Smooth muscle cell (in vitro differentiated cells): Measurements from ENCODE around the gene NFIX. TPM values are rescaled to one million over a fixed set of nuclear protein-coding genes. Genes with fewer than 3 reads are reported as not detected.

ENCODE experiments used
- DNase-seq: peaks from one replicate; lab custom pipeline; 2025; ENCODE audit not compliant: unreplicated experiment; lab: John Stamatoyannopoulos, UW
- H2AFZ ChIP-seq: fragments of 200-600 bp; sonication (generic); 2 replicates; pipeline ENCODE4 v1.6.0; 2016; ENCODE audit warnings: antibody characterized with exemption, low read depth, mild to moderate bottlenecking
- H3F3A ChIP-seq: fragments of 200-600 bp; sonication (generic); 2 replicates; pipeline ENCODE4 v1.6.0; 2017; ENCODE audit warnings: antibody characterized with exemption, low read depth
- H3K27ac ChIP-seq: fragments of 200-600 bp; sonication (generic); 2 replicates; pipeline ENCODE4 v1.5.1; 2016; ENCODE audit warnings: low read depth, mild to moderate bottlenecking
- H3K27me3 ChIP-seq: fragments of 200-600 bp; sonication (generic); 2 replicates; pipeline ENCODE4 v1.6.1; 2016; ENCODE audit warnings: low read depth, mild to moderate bottlenecking
- H3K36me3 ChIP-seq: fragments of 200-600 bp; sonication (generic); 2 replicates; pipeline ENCODE4 v1.5.1; 2016; ENCODE audit warnings: low read depth
- H3K4me1 ChIP-seq: fragments of 200-600 bp; sonication (generic); 2 replicates; pipeline ENCODE4 v1.5.1; 2016; ENCODE audit warnings: low read depth
- H3K4me2 ChIP-seq: fragments of 200-600 bp; sonication (generic); 2 replicates; pipeline ENCODE4 v1.6.0; 2016; ENCODE audit warnings: mild to moderate bottlenecking
- H3K4me3 ChIP-seq: fragments of 200-600 bp; sonication (generic); 2 replicates; pipeline ENCODE4 v1.5.1; 2016; ENCODE audit warnings: mild to moderate bottlenecking
- H3K79me2 ChIP-seq: fragments of 200-600 bp; sonication (generic); 2 replicates; pipeline ENCODE4 v1.6.0; 2016; ENCODE audit warnings: low read depth, mild to moderate bottlenecking
- H3K9ac ChIP-seq: fragments of 200-600 bp; sonication (generic); 2 replicates; pipeline ENCODE4 v1.6.0; 2016; ENCODE audit warnings: low read depth
- H3K9me3 ChIP-seq: fragments of 200-600 bp; sonication (generic); replicated peaks from 2 replicates; pipeline ENCODE4 v1.5.1; 2016; ENCODE audit warnings: low read depth
- H4K20me1 ChIP-seq: fragments of 200-600 bp; sonication (generic); 2 replicates; pipeline ENCODE4 v1.6.0; 2016; ENCODE audit warnings: low read depth
- WGBS: methylation state at CpG from one replicate; pipeline ENCODE4 v1.1.7; 2016; ENCODE audit warnings: low lambda C conversion rate; 5-methylcytosine and 5-hydroxymethylcytosine counted together
- polyA plus RNA-seq: library from polyadenylated mRNA; unstranded; fragments of >200 nt; fragmentation: Nextera tagmentation; extraction: Ambion mirVana; gene quantifications from 2 replicates; pipeline ENCODE4 v1.2.1, GENCODE V29; 2016
- total RNA-seq: library from RNA; depleted of rRNA; stranded (reverse); fragments of >200 nt; gene quantifications from 2 replicates; pipeline ENCODE4 v1.2.3, GENCODE V29; 2014
- TF ChIP-seq, protein P1 (sequence below): fragments of 200-600 bp; sonication (generic); IDR thresholded peaks from 2 replicates; pipeline ENCODE4 v1.5.1; 2017; ENCODE audit warnings: borderline replicate concordance, mild to moderate bottlenecking, antibody characterized with exemption; ENCODE audit not compliant: insufficient read depth, poor library complexity, severe bottlenecking

The NFIX gene
- total and polyA plus RNA-seq, 2 experiments from 2014 or later: 1.9 to 2.3 TPM

- Histone ChIP-seq H3K4me3 (no peak overlapping the region), H3K79me2 (no peaks in the 10 kb centered on the region), H3K27me3 (peaks cover 70% of the 10 kb centered on the region)
Measured at GRCh38 chr19:13001502-13002165, 6.4 kb downstream of the NFIX start.

DNA sequence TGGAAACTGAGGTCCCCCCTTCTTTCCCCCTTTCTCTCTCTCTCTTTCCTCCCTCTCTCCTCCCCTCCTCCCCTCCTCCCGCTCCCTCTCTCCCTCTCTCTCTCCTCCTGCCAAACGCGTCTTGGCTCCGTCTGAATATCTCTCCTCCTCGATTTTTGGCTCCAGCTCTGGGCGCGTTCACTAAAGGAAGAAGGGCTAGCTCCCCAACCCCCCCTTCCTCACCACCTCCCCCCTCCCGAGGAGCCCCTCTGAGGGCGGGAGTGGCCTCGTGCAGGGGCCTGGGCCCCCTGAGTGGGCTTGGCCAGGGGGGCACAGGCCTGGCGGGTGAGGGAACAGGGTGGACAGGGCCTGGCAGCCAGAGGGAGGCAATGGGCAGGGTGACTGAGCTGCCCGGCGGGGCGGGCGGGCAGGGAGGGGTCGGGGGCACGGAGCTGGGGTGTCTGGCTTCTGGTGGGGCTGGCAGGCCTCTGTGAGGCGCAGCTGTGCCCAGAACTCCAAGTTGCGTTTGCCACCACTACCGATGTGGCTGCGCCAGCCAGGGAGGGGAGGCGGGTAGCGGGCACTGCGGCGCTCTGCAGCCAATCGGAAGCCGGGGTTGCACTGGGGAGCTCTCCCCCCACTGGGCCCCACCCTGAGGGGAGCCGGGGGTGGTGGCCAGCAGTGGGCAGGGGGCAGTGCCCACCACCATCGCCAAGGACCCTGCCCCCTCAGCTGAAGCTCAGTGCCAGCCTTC lies 7.1 kb downstream of the NFIX start:
- Histone ChIP-seq H3K4me1 (no peaks in the 10 kb centered on the region), H3K4me3 (no peak overlapping the region), H3F3A (no peaks in the 10 kb centered on the region), H3K4me2 (no peak overlapping the region), H3K9me3 (no peaks in the 10 kb centered on the region), H3K9ac (no peak overlapping the region), H3K79me2 (no peaks in the 10 kb centered on the region), H3K27me3 (peaks cover 70% of the 10 kb centered on the region), H3K27ac (no peak overlapping the region), H3K36me3 (no peaks in the 10 kb centered on the region), H4K20me1 (peaks cover 29% of the 10 kb centered on the region), H2AFZ (no peak overlapping the region)
- TF ChIP-seq, protein P1, sequence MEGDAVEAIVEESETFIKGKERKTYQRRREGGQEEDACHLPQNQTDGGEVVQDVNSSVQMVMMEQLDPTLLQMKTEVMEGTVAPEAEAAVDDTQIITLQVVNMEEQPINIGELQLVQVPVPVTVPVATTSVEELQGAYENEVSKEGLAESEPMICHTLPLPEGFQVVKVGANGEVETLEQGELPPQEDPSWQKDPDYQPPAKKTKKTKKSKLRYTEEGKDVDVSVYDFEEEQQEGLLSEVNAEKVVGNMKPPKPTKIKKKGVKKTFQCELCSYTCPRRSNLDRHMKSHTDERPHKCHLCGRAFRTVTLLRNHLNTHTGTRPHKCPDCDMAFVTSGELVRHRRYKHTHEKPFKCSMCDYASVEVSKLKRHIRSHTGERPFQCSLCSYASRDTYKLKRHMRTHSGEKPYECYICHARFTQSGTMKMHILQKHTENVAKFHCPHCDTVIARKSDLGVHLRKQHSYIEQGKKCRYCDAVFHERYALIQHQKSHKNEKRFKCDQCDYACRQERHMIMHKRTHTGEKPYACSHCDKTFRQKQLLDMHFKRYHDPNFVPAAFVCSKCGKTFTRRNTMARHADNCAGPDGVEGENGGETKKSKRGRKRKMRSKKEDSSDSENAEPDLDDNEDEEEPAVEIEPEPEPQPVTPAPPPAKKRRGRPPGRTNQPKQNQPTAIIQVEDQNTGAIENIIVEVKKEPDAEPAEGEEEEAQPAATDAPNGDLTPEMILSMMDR: no peak
- WGBS: 96% methylated on average over 11 of the region's 29 CpGs
- DNase-seq: no peak

More at GRCh38 chr19:13001502-13002165, 6.4 kb downstream of the NFIX start:
- Histone ChIP-seq H3K9ac (no peak overlapping the region), H3K36me3 (no peaks in the 10 kb centered on the region), H4K20me1 (peaks cover 29% of the 10 kb centered on the region), H3K9me3 (no peaks in the 10 kb centered on the region), H3K4me1 (no peaks in the 10 kb centered on the region), H3F3A (no peaks in the 10 kb centered on the region), H3K27ac (no peak overlapping the region), H3K4me2 (no peak overlapping the region), H2AFZ (no peak overlapping the region)
- TF ChIP-seq, protein P1: no peak
- WGBS: 87% methylated on average over 35 of the region's 41 CpGs
- no peak for DNase-seq

DNA sequence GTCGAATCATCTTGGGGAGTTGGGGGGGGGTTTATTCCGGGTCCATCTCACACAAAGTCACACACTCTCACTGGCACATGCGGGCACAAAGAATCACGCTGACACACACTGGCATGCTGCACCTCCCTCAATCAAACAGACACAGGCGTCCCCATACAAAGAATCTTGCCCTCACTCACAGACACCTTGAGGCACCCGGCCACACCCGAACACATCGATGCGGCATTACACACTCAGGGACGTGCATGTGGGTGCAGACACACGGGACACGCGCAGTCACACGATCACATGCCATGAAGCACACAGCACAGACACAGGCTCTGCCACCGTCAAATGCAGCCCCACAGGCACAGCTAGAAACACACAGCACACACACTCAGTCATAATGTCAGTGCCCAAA lies 7.8 kb downstream of the NFIX start:
- no peak for DNase-seq
- Histone ChIP-seq H3K27ac (no peak overlapping the region), H3K4me3 (no peak overlapping the region), H3K9ac (no peak overlapping the region), H3K4me2 (no peak overlapping the region), H2AFZ (no peak overlapping the region), H3K9me3 (no peaks in the 10 kb centered on the region), H4K20me1 (peaks cover 32% of the 10 kb centered on the region), H3K27me3 (peaks cover 71% of the 10 kb centered on the region), H3K36me3 (no peaks in the 10 kb centered on the region), H3F3A (no peaks in the 10 kb centered on the region), H3K4me1 (no peaks in the 10 kb centered on the region), H3K79me2 (no peaks in the 10 kb centered on the region)
- TF ChIP-seq, protein P1: no peak
- WGBS: 93% methylated on average over 15 of the region's 15 CpGs
